Activated naive CD8-positive, alpha-beta T cell treated with anti-CD3 and anti-CD28 coated beads, Interleukin-2, amount 50 U/mL, for 24 hours (primary cell): ENCODE data around the gene RAPGEF4.
A peak's percentile ranks its signal among the peaks of the same experiment; 100 is the strongest.

Experiments used
- ATAC-seq: fragments of 150-1000 bp; cut with Tn5 transposase; one replicate; pipeline ENCODE4 v1.10.0; 2021
- DNase-seq: peaks from one replicate; pipeline ENCODE4 v3.0.0; 2021
- H3K27ac Mint-ChIP-seq: one replicate; pipeline ENCODE4 v1.8.0; 2021; ENCODE audit warnings: mild to moderate bottlenecking, mixed read lengths
- H3K27me3 Mint-ChIP-seq: one replicate; pipeline ENCODE4 v1.8.0; 2021; ENCODE audit warnings: mixed read lengths
- H3K36me3 Mint-ChIP-seq: one replicate; pipeline ENCODE4 v1.8.0; 2021; ENCODE audit warnings: low read depth, mixed read lengths
- H3K4me1 Mint-ChIP-seq: one replicate; pipeline ENCODE4 v1.8.0; 2021; ENCODE audit warnings: mixed read lengths
- H3K4me3 Mint-ChIP-seq: one replicate; pipeline ENCODE4 v1.8.0; 2021; ENCODE audit warnings: mild to moderate bottlenecking, moderate library complexity, mixed read lengths
- H3K9me3 Mint-ChIP-seq: one replicate; pipeline ENCODE4 v1.8.0; 2021; ENCODE audit warnings: mixed read lengths

RAPGEF4 gene

GRCh38 chr2:173075781-173076580, 340.3 kb downstream of the RAPGEF4 start, which contains the start of gene MAP3K20:
Gene MAP3K20 (plus strand): TSS chr2:173075846. CDS start chr2:173091032, 15,186 bp downstream.
- peak within 1 kb of the TSS; percentile 79 for H3K27ac Mint-ChIP-seq
- H3K27me3 Mint-ChIP-seq: peaks cover 41% of the 10 kb centered on the region
- ATAC-seq (peak; percentile 71), DNase-seq (peak; percentile 59)
- peak within 1 kb of the TSS; percentile 83 for H3K4me3 Mint-ChIP-seq
- peaks cover 1% of the 10 kb centered on the region for H3K36me3 Mint-ChIP-seq
- peaks cover 22% of the 10 kb centered on the region for H3K4me1 Mint-ChIP-seq
- H3K9me3 Mint-ChIP-seq: no peaks in the 10 kb centered on the region

- Mint-ChIP-seq H3K9me3 (no peaks in the 10 kb centered on the region), H3K4me3 (peak overlapping the region; percentile 83), H3K36me3 (peaks cover 1% of the 10 kb centered on the region), H3K27me3 (peaks cover 38% of the 10 kb centered on the region), H3K27ac (peak overlapping the region; percentile 79), H3K4me1 (peaks cover 22% of the 10 kb centered on the region)
- ATAC-seq (peak; percentile 47), DNase-seq (peak; percentile 38)
Measured at GRCh38 chr2:173076581-173077345, 341.1 kb downstream of the RAPGEF4 start.

- ATAC-seq (no peak), DNase-seq (no peak)
- Mint-ChIP-seq H3K36me3 (peaks cover 1% of the 10 kb centered on the region), H3K4me3 (peak overlapping the region; percentile 83), H3K27ac (no peak overlapping the region), H3K4me1 (peaks cover 22% of the 10 kb centered on the region), H3K27me3 (peaks cover 36% of the 10 kb centered on the region), H3K9me3 (no peaks in the 10 kb centered on the region)
Measured at GRCh38 chr2:173077506-173078177, 342.0 kb downstream of the RAPGEF4 start.

GRCh38 chr2:173079141-173079540, 343.5 kb downstream of the RAPGEF4 start:
- Mint-ChIP-seq H3K4me3 (no peak overlapping the region), H3K27ac (no peak overlapping the region), H3K9me3 (no peaks in the 10 kb centered on the region), H3K4me1 (peaks cover 22% of the 10 kb centered on the region), H3K36me3 (peaks cover 1% of the 10 kb centered on the region), H3K27me3 (peaks cover 38% of the 10 kb centered on the region)
- DNase-seq: no peak
- ATAC-seq: no peak

- ATAC-seq (no peak), DNase-seq (no peak)
- Mint-ChIP-seq H3K27me3 (peaks cover 36% of the 10 kb centered on the region), H3K4me3 (no peak overlapping the region), H3K27ac (no peak overlapping the region), H3K4me1 (peaks cover 15% of the 10 kb centered on the region), H3K9me3 (no peaks in the 10 kb centered on the region), H3K36me3 (peaks cover 1% of the 10 kb centered on the region)
Measured at GRCh38 chr2:173079973-173080860, 344.6 kb downstream of the RAPGEF4 start.

GRCh38 chr2:173086518-173087213, 351.0 kb downstream of the RAPGEF4 start:
- no peak overlapping the region for H3K27ac Mint-ChIP-seq
- DNase-seq (no peak), ATAC-seq (no peak)
- no peaks in the 10 kb centered on the region for H3K36me3 Mint-ChIP-seq
- H3K4me3 Mint-ChIP-seq: no peak overlapping the region
- H3K9me3 Mint-ChIP-seq: no peaks in the 10 kb centered on the region
- H3K4me1 Mint-ChIP-seq: no peaks in the 10 kb centered on the region
- peaks cover 20% of the 10 kb centered on the region for H3K27me3 Mint-ChIP-seq

- no peak overlapping the region for H3K27ac Mint-ChIP-seq
- ATAC-seq: no peak
- H3K4me3 Mint-ChIP-seq: no peak overlapping the region
- H3K9me3 Mint-ChIP-seq: no peaks in the 10 kb centered on the region
- H3K27me3 Mint-ChIP-seq: peaks cover 20% of the 10 kb centered on the region
- no peaks in the 10 kb centered on the region for H3K36me3 Mint-ChIP-seq
- no peak for DNase-seq
- no peaks in the 10 kb centered on the region for H3K4me1 Mint-ChIP-seq
Measured at GRCh38 chr2:173087214-173087581, 351.6 kb downstream of the RAPGEF4 start.

- DNase-seq (no peak), ATAC-seq (no peak)
- no peaks in the 10 kb centered on the region for H3K9me3 Mint-ChIP-seq
- no peaks in the 10 kb centered on the region for H3K4me1 Mint-ChIP-seq
- H3K27me3 Mint-ChIP-seq: peaks cover 17% of the 10 kb centered on the region
- H3K4me3 Mint-ChIP-seq: no peak overlapping the region
- H3K36me3 Mint-ChIP-seq: no peaks in the 10 kb centered on the region
- H3K27ac Mint-ChIP-seq: no peak overlapping the region
Measured at GRCh38 chr2:173087793-173088496, 352.3 kb downstream of the RAPGEF4 start.

GRCh38 chr2:173090276-173090877, 354.7 kb downstream of the RAPGEF4 start:
- ATAC-seq: no peak
- Mint-ChIP-seq H3K4me3 (no peak overlapping the region), H3K9me3 (no peaks in the 10 kb centered on the region), H3K4me1 (no peaks in the 10 kb centered on the region), H3K27me3 (peaks cover 8% of the 10 kb centered on the region), H3K27ac (no peak overlapping the region), H3K36me3 (no peaks in the 10 kb centered on the region)
- DNase-seq: no peak

GRCh38 chr2:173090973-173091660, 355.5 kb downstream of the RAPGEF4 start:
- Mint-ChIP-seq H3K4me1 (no peaks in the 10 kb centered on the region), H3K36me3 (no peaks in the 10 kb centered on the region), H3K27ac (no peak overlapping the region), H3K4me3 (no peak overlapping the region), H3K9me3 (no peaks in the 10 kb centered on the region), H3K27me3 (peaks cover 8% of the 10 kb centered on the region)
- ATAC-seq (no peak), DNase-seq (no peak)

- no peak for DNase-seq
- Mint-ChIP-seq H3K27me3 (peaks cover 6% of the 10 kb centered on the region), H3K4me1 (no peaks in the 10 kb centered on the region), H3K4me3 (no peak overlapping the region), H3K36me3 (no peaks in the 10 kb centered on the region), H3K27ac (no peak overlapping the region), H3K9me3 (no peaks in the 10 kb centered on the region)
- no peak for ATAC-seq
Measured at GRCh38 chr2:173091910-173092309, 356.3 kb downstream of the RAPGEF4 start.

- Mint-ChIP-seq H3K36me3 (no peaks in the 10 kb centered on the region), H3K27me3 (peaks cover 4% of the 10 kb centered on the region), H3K4me1 (no peaks in the 10 kb centered on the region), H3K9me3 (no peaks in the 10 kb centered on the region), H3K4me3 (no peak overlapping the region), H3K27ac (no peak overlapping the region)
- no peak for ATAC-seq
- DNase-seq: no peak
Measured at GRCh38 chr2:173092844-173093402, 357.3 kb downstream of the RAPGEF4 start.
